HG03139 (cell line): ENCODE data around the gene CEP250.
"Not testable (repeated sequence)": the region's sequence is repeated elsewhere in the genome, so short reads cannot be mapped to it uniquely, and the experiment has no call there.

Experiments used
- ATAC-seq: cut with Tn5 transposase; IDR thresholded peaks from one replicate; pipeline ENCODE4 v1.9.1; 2021; ENCODE audit not compliant: unreplicated experiment

CEP250 gene

GRCh38 chr20:35454881-35455609 is at the start of gene CEP250:
Gene CEP250, plus strand, starts transcription at chr20:35455598. Its CDS starts 6,770 bp downstream, at chr20:35462368.
- peak; percentile 86 for ATAC-seq

GRCh38 chr20:35405775-35406174 is 49.6 kb upstream of the CEP250 start:
- no peak for ATAC-seq

GRCh38 chr20:35408270-35408669 is 47.1 kb upstream of the CEP250 start:
- ATAC-seq: no peak

GRCh38 chr20:35409542-35409941 is 45.9 kb upstream of the CEP250 start:
- ATAC-seq: no peak

GRCh38 chr20:35410613-35411012 is 44.8 kb upstream of the CEP250 start:
- no peak for ATAC-seq

GRCh38 chr20:35421322-35421721 is 34.1 kb upstream of the CEP250 start:
- ATAC-seq: no peak

GRCh38 chr20:35431621-35432429 is 23.6 kb upstream of the CEP250 start:
- ATAC-seq: no peak

GRCh38 chr20:35432430-35432735 is 23.0 kb upstream of the CEP250 start:
- no peak for ATAC-seq

GRCh38 chr20:35433337-35433736 is 22.1 kb upstream of the CEP250 start:
- no peak for ATAC-seq

- no peak for ATAC-seq
These were observed 21.1 kb upstream of the CEP250 start for GRCh38 chr20:35434085-35435005.

GRCh38 chr20:35436177-35436573 is 19.2 kb upstream of the CEP250 start:
- ATAC-seq: no peak

- no peak for ATAC-seq
These were observed 17.8 kb upstream of the CEP250 start for GRCh38 chr20:35437599-35437998.

GRCh38 chr20:35443003-35443402 is 12.4 kb upstream of the CEP250 start:
- no peak for ATAC-seq

GRCh38 chr20:35444226-35444625 is 11.2 kb upstream of the CEP250 start:
- no peak for ATAC-seq

GRCh38 chr20:35446356-35447078 is 8.9 kb upstream of the CEP250 start:
- ATAC-seq: no peak

GRCh38 chr20:35447082-35447789 is 8.2 kb upstream of the CEP250 start:
- no peak for ATAC-seq

GRCh38 chr20:35448788-35449373 is 6.5 kb upstream of the CEP250 start:
- no peak for ATAC-seq

- not testable (repeated sequence) for ATAC-seq
These were observed 5.5 kb upstream of the CEP250 start for GRCh38 chr20:35449855-35450254.

- no peak for ATAC-seq
These were observed 4.1 kb upstream of the CEP250 start for GRCh38 chr20:35451295-35451694.

- no peak for ATAC-seq
These were observed 1.8 kb upstream of the CEP250 start for GRCh38 chr20:35453647-35454046.
